ENCODE results near the gene ADARB2. TPM values are rescaled to one million over a fixed set of nuclear protein-coding genes. Genes with fewer than 3 reads are reported as not detected.

Gene ADARB2
- total and polyA plus RNA-seq, 10 of the 15 experiments (the other 5 are each of a cell fraction or from before 2014, with no cell fraction given), result 0.02 to 4.1 (median 0.76) TPM

- no peak for TF ChIP-seq IRF3 (IDR thresholded peaks at IDR 0.05)
- no peak for TF ChIP-seq ZZZ3 (IDR thresholded peaks at IDR 0.05; ENCODE audit: control insufficient read depth, insufficient read length, low read depth)
These were observed 609.2 kb downstream of the ADARB2 start (continued) for GRCh38 chr10:1128115-1128514.

- H3K79me2 ChIP-seq (ENCODE audit: control insufficient read depth, insufficient read depth, low read length), result no peaks in the 10 kb centered on the region
- intact Hi-C loops (cut with micrococcal nuclease; ENCODE audit: unreplicated experiment), result no loop called here
- FAIRE-seq (no peak), DNase-seq (ENCODE audit: low read depth, low spot score) (no peak), ATAC-seq (no peak)
- H3K9me3 ChIP-seq (replicated peaks; ENCODE audit: control insufficient read depth, insufficient read depth, low read length), result no peaks in the 10 kb centered on the region
- H3K4me2 ChIP-seq (ENCODE audit: control insufficient read depth, insufficient read depth), result no peak overlapping the region
- BruUV-seq (replicated peaks), result no TSS peak
- no peak overlapping the region for H3K4me3 ChIP-seq
- H3K36me3 ChIP-seq (ENCODE audit: control insufficient read depth in 2 of 2, insufficient read depth in 2 of 2, low read length in 1 of 2), result peaks cover 23 to 29% of the 10 kb centered on the region in 2 experiments
- ChIA-PET RAD21 (ENCODE audit: unreplicated experiment) (no interaction called here), POLR2A (no interaction called here), CTCF (no interaction called here), SMC1A (ENCODE audit: uncharacterized antibody, unreplicated experiment) (interaction anchor here (0.6 kb wide), 1 partner anchor 617 kb away, joined by 4 read pairs; no protein-coding TSS in a partner anchor)
- no peak overlapping the region for H3K27ac ChIP-seq (ENCODE audit: control insufficient read depth, insufficient read depth)
- H3K4me1 ChIP-seq (ENCODE audit: control insufficient read depth, insufficient read depth, low read length), result no peaks in the 10 kb centered on the region
- no peaks in the 10 kb centered on the region for H3K27me3 ChIP-seq (replicated peaks in 1 of 2; ENCODE audit: control insufficient read depth in 2 of 2, insufficient read depth in 2 of 2, low read length in 1 of 2)
- H2AFZ ChIP-seq (ENCODE audit: control insufficient read depth, low read depth, low read length), result no peak overlapping the region
- no peaks in the 10 kb centered on the region for H4K20me1 ChIP-seq (ENCODE audit: control insufficient read depth, insufficient read depth)
- TF ChIP-seq CREM (IDR thresholded peaks at IDR 0.05; ENCODE audit: low read depth) (no peak), ETV6 (conservative IDR thresholded peaks at IDR 0.05 in 1 of 2, IDR thresholded peaks at IDR 0.05 in 1 of 2; ENCODE audit: borderline replicate concordance in 1 of 2, low read depth in 1 of 2) (no peak), ATF7 (IDR thresholded peaks at IDR 0.05; ENCODE audit: low read depth) (no peak)
- in situ Hi-C loops (cut with MboI), result no loop called here
- H3K9ac ChIP-seq (ENCODE audit: control insufficient read depth, insufficient read depth, low read length), result no peak overlapping the region
- WGBS (ENCODE audit: insufficient coverage, insufficient replicate concordance, low lambda C conversion rate, missing lambda C conversion rate), result 91% methylated on average over 15 of the region's 15 CpGs
These were observed 609.7 kb downstream of the ADARB2 start for GRCh38 chr10:1127629-1128028.

Measured in GM12878 (cell line).